HL-60 (cell line): ENCODE results near the gene OR5M11.

Experiments
- CTCF ChIP-seq: IDR thresholded peaks from one replicate; pipeline ENCODE4 v1.5.1; 2011; ENCODE audit warnings: low read length, control low read depth, inconsistent platforms; ENCODE audit not compliant: insufficient read depth
- GABPA ChIP-seq: IDR thresholded peaks from 2 replicates; pipeline ENCODE4 v1.6.1; 2012; ENCODE audit warnings: low read depth

GRCh38 chr11:56495117-56495516, 47.9 kb downstream of the OR5M11 start:
- no peak for TF ChIP-seq CTCF
- TF ChIP-seq GABPA = no peak
